Pancreas (tissue), 10 donors: ENCODE results near the gene C3orf20. TPM values are rescaled to one million over a fixed set of nuclear protein-coding genes. Genes with fewer than 3 reads are reported as not detected.

Source experiments
- ATAC-seq, 4 donors: fragments of 200-7000 bp; cut with Tn5 transposase; one replicate each; pipeline versions ENCODE4 v1.8.0 to v1.9.1; 2020; ENCODE audit warnings: mild to moderate bottlenecking in 4 of 4, moderate library complexity in 4 of 4
- DNase-seq, 6 donors: peaks; one replicate each; pipeline ENCODE4 v3.0.0-alpha.2; 2020
- FAIRE-seq: peaks from 2 replicates; lab custom pipeline; 2012; peaks lifted over from hg19 to GRCh38; lab: Jason Lieb, UNC
- H3K27ac ChIP-seq, 4 donors: fragments of 200-600 bp; sonication (generic); 1 replicate in 3 of 4; 2 replicates in 1 of 4; pipeline versions ENCODE4 v1.5.0 to v1.8.0; 2020
- H3K27me3 ChIP-seq, 4 donors: fragments of 200-600 bp; one replicate each; pipeline ENCODE4 v1.8.0; 2021
- H3K36me3 ChIP-seq, 3 donors: fragments of 200-600 bp; sonication (generic) in 1 of 3; one replicate each; pipeline versions ENCODE4 v1.5.0 to v1.8.0; 2020 to 2021
- H3K4me1 ChIP-seq, 3 donors: fragments of 200-600 bp; one replicate each; pipeline ENCODE4 v1.8.0; 2021
- H3K4me3 ChIP-seq, 4 donors: fragments of 200-600 bp; sonication (generic) in 2 of 4; one replicate each; pipeline versions ENCODE4 v1.5.0 to v1.8.0; 2020 to 2021
- H3K9me3 ChIP-seq, 4 donors: fragments of 200-600 bp; one replicate each; pipeline ENCODE4 v1.8.0; 2021
- CTCF ChIP-seq, 4 donors: fragments of 200-600 bp; sonication (generic) in 3 of 4; IDR thresholded peaks; one replicate each; pipeline versions ENCODE4 v1.5.0 to v1.8.0; 2021; ENCODE audit warnings: antibody characterized with exemption in 4 of 4
- WGBS, 2 donors: extraction: QIAGEN DNeasy Blood & Tissue Kit; methylation state at CpG; one replicate each; pipeline ENCODE4 v1.1.7; 2013; 5-methylcytosine and 5-hydroxymethylcytosine counted together
- intact Hi-C, 3 donors: fragments of 100-400 bp; cut with DNase I; formaldehyde crosslinking; loops; one replicate each; pipeline versions ENCODE4 v1.11.1 to v1.14.2; 2022
- polyA plus RNA-seq, 2 donors: library from polyadenylated mRNA; stranded (reverse); fragments of 200-250 nt; gene quantifications; one replicate each; pipeline ENCODE4 v1.2.3, GENCODE V29; 2013
- total RNA-seq, 6 donors: library from RNA; stranded (reverse); fragmentation: NEBNext Ultra II Directional in 4 of 6; extraction: Animal tissue kit (Norgen Biotek cat#: 25700) in 4 of 6; gene quantifications; one replicate each; pipeline versions ENCODE4 v1.2.1 to v1.2.4, GENCODE V29; 2021 to 2023
- donor health status: healthy with polysubstance abuse.
- donor health status: DM: no; HTN: no; CAD: no; lungs with moderate emphysema.
- donor health status: DM: no; HTN: no; CAD: no.
- donor health status: control.
- donor health status: control.
- donor health status: Bipolar disorder and iron deficiency.
- donor health status: DM: yes; HTN: yes; CAD: no.
- donor health status: DM: no; HTN: no; CAD: no.
- donor health status: DM: no; HTN: no; CAD: no.
- donor health status: DM: yes; HTN: yes; CAD: no.

C3orf20 gene
- total and polyA plus RNA-seq, 8 donors, result 0.02 to 0.12 (median 0.06) TPM; not detected in 3

DNA sequence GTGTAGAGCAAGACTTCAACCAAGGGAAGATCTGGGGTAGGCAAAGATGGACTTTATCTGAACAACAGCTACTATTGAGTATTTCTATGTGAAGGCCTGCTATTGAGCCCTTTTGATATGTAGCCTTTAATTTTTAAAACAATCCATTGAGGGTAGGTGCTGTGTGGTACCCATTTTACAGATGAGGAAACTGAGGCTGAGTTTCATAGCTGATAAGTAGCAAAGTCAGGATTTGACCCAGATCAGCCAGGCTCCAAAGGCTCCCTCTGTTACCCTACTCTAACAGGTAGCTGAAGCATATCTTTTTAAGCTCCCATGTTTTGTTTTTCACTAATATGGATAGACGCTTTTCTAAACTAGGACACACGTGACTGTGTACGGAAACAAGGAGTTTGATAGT is 141.4 kb downstream of the C3orf20 start:
- ATAC-seq (no peak), FAIRE-seq (no peak), DNase-seq (no peak)
- H3K27ac ChIP-seq, result no peak overlapping the region
- no peaks in the 10 kb centered on the region for H3K27me3 ChIP-seq
- H3K9me3 ChIP-seq, result no peaks in the 10 kb centered on the region
- H3K4me3 ChIP-seq, result no peak overlapping the region
- TF ChIP-seq CTCF (IDR thresholded peaks at IDR 0.05), result no peak
- H3K36me3 ChIP-seq, result no peaks in the 10 kb centered on the region
- no peaks in the 10 kb centered on the region for H3K4me1 ChIP-seq
- intact Hi-C loops, result no loop called here
- 81 to 89% methylated on average over 3 of the region's 3 CpGs for WGBS, 2 donors

DNA sequence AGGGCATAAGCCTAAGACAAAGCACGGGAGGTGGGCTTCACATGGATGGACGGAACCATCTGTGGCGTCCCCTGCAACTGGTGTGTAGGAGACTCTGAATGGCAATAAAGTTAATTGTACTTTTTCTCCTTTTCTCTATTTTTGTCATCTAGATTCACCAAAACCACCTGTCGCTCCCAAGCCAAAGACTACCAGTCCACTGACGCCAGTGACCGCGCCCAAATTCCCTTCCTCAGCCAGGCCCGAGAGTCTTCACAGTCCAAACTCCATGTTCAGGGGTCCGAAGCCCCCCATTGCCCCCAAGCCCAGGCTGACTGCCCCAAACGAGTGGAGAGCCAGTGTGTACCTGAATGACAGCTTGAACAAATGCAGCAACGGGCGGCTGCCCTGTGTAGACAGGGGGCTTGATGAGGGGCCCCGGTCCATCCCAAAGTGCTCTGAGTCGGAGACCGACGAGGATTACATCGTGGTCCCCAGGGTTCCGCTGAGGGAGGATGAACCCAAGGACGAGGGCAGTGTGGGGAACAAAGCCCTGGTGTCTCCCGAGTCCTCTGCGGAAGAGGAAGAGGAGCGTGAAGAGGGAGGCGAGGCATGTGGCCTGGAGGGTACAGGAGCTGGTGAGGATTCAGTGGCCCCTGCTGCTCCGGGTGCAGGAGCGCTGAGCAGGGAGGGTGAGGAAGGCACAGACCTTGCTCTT is 144.0 kb downstream of the C3orf20 start, which contains the start of gene FGD5:
TSS of gene FGD5 (plus strand) at position 159 of the 697 bp plus-strand sequence. CDS start at position 269, 110 bp downstream.
- Histone ChIP-seq H3K36me3 (no peaks in the 10 kb centered on the region), H3K27ac (no peak within 1 kb of the TSS), H3K4me3 (no peak within 1 kb of the TSS), H3K27me3 (no peaks in the 10 kb centered on the region), H3K9me3 (no peaks in the 10 kb centered on the region), H3K4me1 (no peaks in the 10 kb centered on the region)
- FAIRE-seq (no peak), ATAC-seq (no peak), DNase-seq (no peak)
- no peak for TF ChIP-seq CTCF (IDR thresholded peaks at IDR 0.05)
- 63 to 72% methylated on average over 25 of the region's 25 CpGs for WGBS, 2 donors
- intact Hi-C loops, result no loop called here

DNA sequence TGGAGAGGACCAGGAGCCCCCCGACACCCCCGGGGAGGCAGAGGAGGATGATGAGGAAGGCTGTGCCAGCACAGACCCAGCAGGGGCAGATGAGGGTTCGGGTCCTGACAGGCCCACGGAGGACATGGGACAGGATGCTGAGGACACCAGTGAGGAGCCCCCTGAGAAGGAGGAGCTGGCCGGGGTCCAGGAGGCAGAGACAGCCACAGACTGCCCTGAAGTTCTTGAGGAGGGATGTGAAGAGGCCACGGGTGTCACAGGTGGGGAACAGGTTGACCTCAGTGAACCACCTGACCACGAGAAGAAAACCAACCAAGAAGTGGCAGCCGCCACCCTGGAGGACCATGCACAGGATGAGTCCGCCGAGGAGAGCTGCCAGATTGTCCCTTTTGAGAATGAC is 144.7 kb downstream of the C3orf20 start:
- H3K4me3 ChIP-seq, result no peak overlapping the region
- FAIRE-seq, result no peak
- H3K36me3 ChIP-seq, result no peaks in the 10 kb centered on the region
- ATAC-seq, result no peak
- no peak overlapping the region for H3K27ac ChIP-seq
- DNase-seq, result no peak
- H3K27me3 ChIP-seq, result no peaks in the 10 kb centered on the region
- no peaks in the 10 kb centered on the region for H3K9me3 ChIP-seq
- H3K4me1 ChIP-seq, result no peaks in the 10 kb centered on the region
- no peak for TF ChIP-seq CTCF (IDR thresholded peaks at IDR 0.05)
- intact Hi-C loops, result no loop called here
- WGBS, 2 donors, result 55 to 74% methylated on average over 10 of the region's 10 CpGs

DNA sequence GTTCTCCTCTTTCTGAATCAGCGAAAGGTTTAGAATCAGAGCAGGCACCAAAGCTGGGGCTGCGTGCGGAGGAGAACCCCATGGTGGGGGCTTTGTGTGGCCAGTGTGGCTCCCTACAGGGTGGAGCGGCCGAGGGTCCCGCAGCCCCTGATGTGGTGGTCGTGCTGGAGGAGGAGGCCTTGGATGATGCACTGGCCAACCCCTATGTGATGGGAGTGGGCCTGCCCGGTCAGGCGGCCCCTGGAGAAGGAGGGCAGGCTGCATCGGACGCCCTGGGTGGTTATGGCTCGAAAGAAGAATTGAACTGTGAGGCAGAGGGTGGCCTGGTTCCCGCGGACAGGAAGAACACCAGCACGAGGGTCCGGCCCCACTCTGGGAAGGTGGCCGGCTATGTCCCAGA is 145.2 kb downstream of the C3orf20 start:
- ATAC-seq, result no peak
- 71 to 81% methylated on average over 17 of the region's 17 CpGs for WGBS, 2 donors
- TF ChIP-seq CTCF (IDR thresholded peaks at IDR 0.05), result no peak

DNA sequence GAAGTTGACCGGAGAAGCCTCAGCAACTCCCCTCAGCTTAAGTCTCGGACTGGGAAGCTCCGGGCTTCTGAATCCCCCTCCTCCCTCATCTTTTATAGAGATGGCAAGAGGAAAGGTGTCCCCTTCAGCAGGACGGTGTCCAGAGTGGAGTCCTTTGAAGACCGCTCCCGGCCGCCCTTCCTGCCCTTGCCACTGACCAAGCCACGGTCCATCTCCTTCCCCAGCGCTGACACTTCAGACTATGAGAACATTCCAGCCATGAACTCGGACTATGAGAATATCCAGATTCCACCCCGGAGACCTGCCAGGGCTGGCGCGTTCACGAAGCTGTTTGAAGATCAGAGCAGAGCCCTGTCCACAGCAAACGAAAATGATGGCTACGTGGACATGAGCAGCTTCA is 146.2 kb downstream of the C3orf20 start:
- no peaks in the 10 kb centered on the region for H3K9me3 ChIP-seq
- DNase-seq (no peak), ATAC-seq (no peak), FAIRE-seq (no peak)
- intact Hi-C loops, result no loop called here
- H3K27ac ChIP-seq, result no peak overlapping the region
- no peak overlapping the region for H3K4me3 ChIP-seq
- H3K36me3 ChIP-seq, result no peaks in the 10 kb centered on the region
- no peaks in the 10 kb centered on the region for H3K27me3 ChIP-seq
- TF ChIP-seq CTCF (IDR thresholded peaks at IDR 0.05), result no peak
- H3K4me1 ChIP-seq, result no peaks in the 10 kb centered on the region
- WGBS, 2 donors, result 68 to 74% methylated on average over 16 of the region's 16 CpGs

More for the DNA sequence above, 145.2 kb downstream of the C3orf20 start:
- no peaks in the 10 kb centered on the region for H3K4me1 ChIP-seq
- H3K27ac ChIP-seq, result no peak overlapping the region
- H3K36me3 ChIP-seq, result no peaks in the 10 kb centered on the region
- no peaks in the 10 kb centered on the region for H3K27me3 ChIP-seq
- FAIRE-seq, result no peak
- no peak for DNase-seq
- no peak overlapping the region for H3K4me3 ChIP-seq
- no peaks in the 10 kb centered on the region for H3K9me3 ChIP-seq
- intact Hi-C loops, result no loop called here
